HG03060 (cell line): Measurements from ENCODE around the gene ATP10A.

Source experiments
- ATAC-seq: cut with Tn5 transposase; IDR thresholded peaks from one replicate; pipeline ENCODE4 v1.9.1; 2021; ENCODE audit warnings: low read depth, moderate number of reproducible peaks; ENCODE audit not compliant: unreplicated experiment

Gene ATP10A

GRCh38 chr15:25743548-25744275 lies 119.4 kb downstream of the ATP10A start:
- ATAC-seq, result no peak

GRCh38 chr15:25742776-25743547 lies 120.2 kb downstream of the ATP10A start:
- ATAC-seq, result no peak

GRCh38 chr15:25742041-25742730 lies 120.9 kb downstream of the ATP10A start:
- ATAC-seq, result no peak

- ATAC-seq, result no peak
Measured at GRCh38 chr15:25741256-25741580, 121.9 kb downstream of the ATP10A start.

GRCh38 chr15:25740383-25741255 lies 122.5 kb downstream of the ATP10A start:
- ATAC-seq, result no peak

- no peak for ATAC-seq
Measured at GRCh38 chr15:25739687-25740121, 123.4 kb downstream of the ATP10A start.

DNA sequence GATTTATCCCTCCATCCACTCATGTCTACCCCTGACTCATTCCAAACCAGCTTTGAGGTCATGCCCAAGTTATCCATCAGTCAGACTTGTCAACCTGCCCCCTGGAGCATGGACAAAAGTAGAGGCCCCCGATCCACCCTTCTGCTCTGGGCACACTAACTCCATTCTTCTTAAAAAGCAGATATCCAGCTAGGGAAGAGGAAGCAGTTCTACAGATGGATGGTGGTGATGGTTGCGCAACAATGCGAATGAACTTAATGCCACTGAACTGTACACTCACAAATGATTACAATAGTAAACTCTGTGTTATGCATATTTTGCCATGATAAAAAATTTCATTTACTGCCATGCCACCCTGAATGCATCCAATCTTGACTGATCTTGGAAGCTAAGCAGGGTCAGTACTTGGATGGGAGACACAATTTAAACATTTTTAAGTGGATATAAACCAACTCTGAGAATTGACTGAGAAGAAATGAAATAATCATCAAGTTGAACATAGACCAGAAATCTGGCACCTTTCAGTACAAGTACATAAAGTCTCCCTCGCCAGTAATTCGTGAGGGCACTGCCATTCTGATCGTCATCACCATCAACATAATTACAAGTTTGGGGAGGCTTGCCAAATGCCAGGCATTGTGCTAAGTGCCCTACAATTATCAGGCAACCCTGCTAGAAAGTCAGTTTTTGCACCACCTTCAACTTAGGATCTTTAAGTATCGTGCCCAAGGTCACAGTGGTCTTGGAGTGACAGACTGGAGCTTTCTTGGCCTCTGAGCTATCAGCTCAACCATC lies 124.8 kb downstream of the ATP10A start:
- no peak for ATAC-seq

GRCh38 chr15:25737218-25737643 lies 125.9 kb downstream of the ATP10A start:
- no peak for ATAC-seq

DNA sequence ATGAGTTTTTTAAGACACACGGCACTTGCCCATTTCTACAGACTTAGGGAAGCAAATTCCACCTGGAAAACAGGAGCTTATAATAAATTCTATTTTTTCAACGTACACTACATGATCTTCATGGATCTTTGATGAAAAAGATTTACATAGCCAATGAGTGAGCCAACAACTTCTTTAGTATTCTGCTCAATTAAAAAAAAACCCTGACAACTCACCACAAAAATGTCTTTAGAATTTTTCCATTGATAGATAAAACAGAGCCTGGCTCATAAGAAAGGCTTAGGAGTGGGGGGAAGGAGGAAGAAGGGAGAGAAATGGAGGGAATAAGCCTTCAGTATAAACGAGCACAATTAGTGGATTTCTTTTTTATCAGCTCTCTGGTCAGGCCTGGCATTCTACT lies 126.7 kb downstream of the ATP10A start:
- no peak for ATAC-seq

GRCh38 chr15:25735550-25736384 lies 127.4 kb downstream of the ATP10A start:
- ATAC-seq, result no peak

DNA sequence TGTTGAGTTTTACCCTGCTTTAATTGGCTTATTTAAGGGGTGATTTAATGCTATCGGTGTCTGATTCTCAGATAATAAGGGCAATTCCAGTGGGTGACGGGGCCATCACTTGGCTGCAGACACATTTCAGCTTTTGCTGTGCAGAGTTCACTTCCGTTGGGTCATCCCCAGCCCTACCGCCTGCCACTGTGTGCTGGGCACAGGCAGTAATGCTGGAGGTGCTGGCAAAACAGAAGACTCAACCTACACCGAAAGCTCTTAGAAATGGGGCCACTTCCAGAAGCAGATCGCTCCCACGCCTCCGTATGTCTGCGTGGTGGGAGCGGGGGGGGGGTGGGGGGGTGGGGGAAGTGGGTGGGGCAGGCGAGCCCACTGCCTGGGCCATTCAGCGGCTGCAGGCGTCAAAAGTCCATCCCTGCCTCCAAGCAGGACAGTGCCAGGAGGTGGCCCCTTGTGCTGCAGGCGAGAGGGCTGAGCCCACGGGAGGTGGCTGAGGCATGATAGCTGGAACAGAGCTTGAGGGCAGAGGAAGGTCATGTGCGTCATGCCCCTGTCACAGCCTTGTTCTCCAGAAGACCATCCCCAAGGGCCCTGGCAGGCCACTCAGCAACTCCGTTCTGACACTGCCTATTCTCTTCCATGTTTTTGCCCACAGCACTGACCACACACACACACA lies 128.3 kb downstream of the ATP10A start:
- no peak for ATAC-seq

DNA sequence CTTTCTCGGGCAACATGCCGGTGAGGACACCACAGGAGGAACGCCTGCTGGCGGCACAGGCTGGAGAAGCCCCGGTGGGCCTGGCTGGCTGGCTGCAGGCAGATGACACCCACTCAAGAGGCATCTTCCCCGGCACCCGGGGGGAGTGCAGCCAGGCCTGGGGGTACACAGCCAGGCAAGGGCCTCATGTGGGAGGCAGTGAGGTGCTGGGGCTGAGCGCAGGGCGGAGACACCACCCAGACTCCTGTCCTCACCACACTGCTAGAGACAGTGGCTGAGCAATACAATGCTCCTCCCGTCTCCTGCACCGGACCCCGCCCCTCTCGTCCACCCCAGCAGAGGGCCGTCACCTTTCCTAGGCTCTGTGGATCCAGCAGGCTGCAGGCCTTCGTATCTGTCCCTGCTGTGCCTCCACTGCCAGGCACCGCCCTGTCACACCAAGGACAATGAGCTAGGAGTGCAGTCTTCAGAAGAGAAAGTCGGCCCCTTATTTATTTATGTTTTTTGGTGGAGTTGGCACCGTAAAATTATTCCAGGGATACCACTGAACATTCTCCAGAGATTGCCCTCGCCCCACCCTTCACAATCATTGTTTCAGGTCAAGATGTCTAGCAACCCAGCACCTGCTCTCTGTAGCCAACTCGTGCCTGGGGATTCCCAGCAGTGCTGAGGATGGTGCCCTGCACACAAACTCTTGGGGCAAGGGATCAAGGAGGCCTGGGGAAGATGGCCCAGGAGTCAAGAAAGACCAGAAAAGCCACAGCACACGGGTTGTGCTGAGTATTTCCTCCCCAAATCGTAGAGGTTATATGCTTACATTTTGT lies 129.1 kb downstream of the ATP10A start:
- ATAC-seq, result no peak

DNA sequence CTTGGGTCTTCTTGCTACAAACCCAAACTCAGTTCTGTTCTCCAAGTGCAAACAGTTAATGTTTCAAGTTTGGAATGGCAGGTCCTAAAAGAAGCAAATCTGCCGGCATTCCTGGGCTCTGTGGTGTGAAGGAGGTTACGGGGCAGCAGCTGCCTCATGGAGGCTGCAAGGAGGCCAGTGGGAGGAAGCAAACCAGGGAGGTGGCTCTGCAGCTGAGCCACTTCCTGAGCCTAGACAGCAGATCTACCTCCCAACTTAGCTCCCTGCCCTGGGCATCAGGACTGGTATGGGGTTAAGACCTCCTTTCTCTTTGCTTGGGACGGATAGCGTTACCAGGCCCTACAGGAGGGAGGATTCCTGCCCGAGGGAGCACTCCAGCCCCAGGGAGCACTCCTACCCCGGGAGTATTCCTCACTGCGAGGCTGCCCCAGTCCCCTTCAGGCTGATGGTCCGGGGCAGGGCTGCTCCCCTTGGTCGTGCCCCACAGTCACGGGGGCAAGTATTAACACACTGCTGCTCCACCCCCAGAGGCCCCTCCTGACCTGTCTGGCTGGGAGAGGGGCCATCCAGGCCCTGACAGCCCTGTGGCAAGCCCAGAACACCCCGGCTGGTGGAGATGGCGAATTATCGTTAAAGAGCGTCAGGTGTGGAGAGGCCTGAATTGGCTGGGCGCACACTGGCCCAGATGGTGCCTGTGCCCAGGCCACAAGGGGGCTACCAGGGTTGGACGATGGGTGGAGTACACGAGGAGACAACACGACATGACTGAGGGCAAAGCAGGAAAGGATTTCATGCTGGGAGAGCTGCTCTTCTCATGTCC lies 129.9 kb downstream of the ATP10A start:
- ATAC-seq, result no peak

GRCh38 chr15:25732191-25732590 lies 130.9 kb downstream of the ATP10A start:
- ATAC-seq, result no peak

DNA sequence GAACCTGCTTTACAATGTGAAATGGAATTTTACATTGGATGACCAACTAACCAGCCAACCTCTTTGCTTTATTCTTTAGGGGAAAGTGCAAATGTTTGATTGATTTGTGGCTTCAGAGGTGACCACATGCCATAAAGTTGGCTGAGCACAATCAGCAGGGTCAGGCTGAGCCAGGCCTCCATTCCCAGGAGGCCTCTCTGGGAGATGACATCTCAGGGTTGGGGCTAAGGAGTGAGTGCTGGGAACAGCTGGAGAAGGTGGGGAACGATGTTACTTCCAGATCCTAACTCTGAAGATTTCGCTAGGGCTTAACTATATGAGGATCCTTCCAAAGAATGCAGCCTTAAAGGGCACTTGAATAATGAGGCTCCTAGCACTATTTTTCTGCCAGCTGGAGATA lies 131.7 kb downstream of the ATP10A start:
- no peak for ATAC-seq

DNA sequence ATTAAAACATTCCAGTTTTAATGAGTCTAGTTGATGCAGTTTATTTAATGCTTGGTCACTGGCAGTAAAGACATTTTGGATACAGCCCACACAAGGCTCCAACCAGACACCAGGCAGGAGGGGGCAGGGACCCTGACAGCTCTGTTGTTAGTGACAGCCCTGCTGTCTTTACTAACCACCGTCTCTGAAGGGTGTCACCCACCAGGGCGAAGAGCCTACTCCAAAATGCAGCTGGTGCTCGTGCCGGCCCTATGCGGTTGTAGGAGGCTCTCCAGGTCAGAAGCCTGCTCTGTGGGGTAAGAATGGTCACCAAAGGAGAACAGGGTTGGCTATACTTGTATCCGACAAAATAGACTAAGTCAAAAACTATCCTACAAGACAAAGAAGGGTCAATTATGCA lies 132.2 kb downstream of the ATP10A start:
- ATAC-seq, result no peak

DNA sequence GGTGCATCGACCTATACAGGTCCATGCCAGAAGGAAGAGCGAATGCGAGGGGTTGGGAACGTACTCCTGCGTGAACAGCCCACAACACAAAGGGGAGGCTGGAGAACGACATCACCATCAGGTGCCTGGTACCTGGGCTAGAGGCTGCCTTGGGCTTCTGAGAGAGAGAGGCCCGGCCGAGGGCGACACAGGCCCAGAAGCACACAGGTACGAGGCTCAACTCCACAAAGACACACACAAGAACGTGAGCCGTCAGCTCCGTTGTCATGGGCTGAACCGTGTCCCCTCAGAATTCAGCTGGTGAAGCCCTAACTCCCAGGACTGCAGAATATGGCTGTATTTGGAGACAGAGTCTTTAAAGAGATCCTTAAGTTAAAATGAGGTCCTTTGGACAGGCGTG lies 134.3 kb downstream of the ATP10A start:
- ATAC-seq, result no peak
